Natural killer cell (primary cell): Measurements from ENCODE around the gene P2RY13. TPM values are rescaled to one million over a fixed set of nuclear protein-coding genes. Genes with fewer than 3 reads are reported as not detected.

Experiments
- ATAC-seq, 3 donors: fragments of 150-1000 bp in 2 of 3; fragments of 200-7000 bp in 1 of 3; cut with Tn5 transposase; 1 replicate in 1 of 3; 2 replicates in 2 of 3; pipeline ENCODE4 v1.10.0; 2021; ENCODE audit warnings: mild to moderate bottlenecking in 2 of 3, moderate library complexity in 2 of 3
- DNase-seq, 2 donors: peaks; one replicate each; pipeline versions ENCODE4 v3.0.0 to v3.0.0-alpha.2; 2013 to 2021; ENCODE audit warnings: mixed read lengths in 1 of 2
- H3K27ac ChIP-seq: one replicate; pipeline ENCODE4 v1.5.1; 2013; ENCODE audit warnings: mild to moderate bottlenecking, low read length
- H3K27me3 ChIP-seq: one replicate; pipeline ENCODE4 v1.6.1; 2013; ENCODE audit warnings: low read length; ENCODE audit not compliant: control insufficient read depth, insufficient read depth
- H3K36me3 ChIP-seq: one replicate; pipeline ENCODE4 v1.6.1; 2013; ENCODE audit warnings: low read length; ENCODE audit not compliant: control insufficient read depth, insufficient read depth
- H3K4me1 ChIP-seq: one replicate; pipeline ENCODE4 v1.6.1; 2013; ENCODE audit warnings: low read length; ENCODE audit not compliant: control insufficient read depth, insufficient read depth
- H3K4me3 ChIP-seq: one replicate; pipeline ENCODE4 v1.5.1; 2013; ENCODE audit warnings: low read length
- H3K9me3 ChIP-seq: one replicate; pipeline ENCODE4 v1.6.1; 2013; ENCODE audit warnings: low read length; ENCODE audit not compliant: control insufficient read depth, insufficient read depth
- H3K27ac Mint-ChIP-seq, 2 donors: one replicate each; pipeline ENCODE4 v1.8.0; 2022; ENCODE audit warnings: mild to moderate bottlenecking in 2 of 2, mixed read lengths in 2 of 2, moderate library complexity in 1 of 2
- H3K27me3 Mint-ChIP-seq, 2 donors: one replicate each; pipeline ENCODE4 v1.8.0; 2022; ENCODE audit warnings: low read depth in 2 of 2, mixed read lengths in 2 of 2
- H3K36me3 Mint-ChIP-seq: one replicate; pipeline ENCODE4 v1.8.0; 2022; ENCODE audit warnings: mixed read lengths
- H3K4me1 Mint-ChIP-seq, 2 donors: one replicate each; pipeline ENCODE4 v1.8.0; 2022; ENCODE audit warnings: mixed read lengths in 2 of 2
- H3K4me3 Mint-ChIP-seq: one replicate; pipeline ENCODE4 v1.8.0; 2022; ENCODE audit warnings: mild to moderate bottlenecking, moderate library complexity, mixed read lengths
- H3K9me3 Mint-ChIP-seq, 2 donors: one replicate each; pipeline ENCODE4 v1.8.0; 2022; ENCODE audit warnings: mixed read lengths in 2 of 2
- CTCF ChIP-seq: fragments of 200-600 bp; IDR thresholded peaks from one replicate; pipeline ENCODE4 v1.8.0; 2022; ENCODE audit warnings: antibody characterized with exemption
- WGBS: methylation state at CpG from one replicate; pipeline ENCODE4 v1.1.7; 2013; ENCODE audit warnings: missing lambda C conversion rate; ENCODE audit not compliant: insufficient coverage; 5-methylcytosine and 5-hydroxymethylcytosine counted together
- intact Hi-C: fragments of 100-400 bp; cut with micrococcal nuclease; formaldehyde crosslinking; loops from one replicate; pipeline ENCODE4 v1.14.2; 2022
- total RNA-seq, 4 donors: library from RNA; stranded (reverse); fragments of 120-200 nt in 1 of 4; gene quantifications; one replicate each; pipeline versions ENCODE4 v1.2.3 to v1.2.4, GENCODE V29; 2013 to 2022

Gene P2RY13
- total RNA-seq, 3 donors from 2014 or later (not counting 1 experiment from before 2014, with no cell fraction given) = 0.59 to 6.5 (median 0.88) TPM

GRCh38 chr3:151328298-151328995 lies 902 bp downstream of the P2RY13 start:
- intact Hi-C loops = loop anchor here (5.0 kb wide), 1 partner anchor 564 kb away; no protein-coding TSS in a partner anchor
- Mint-ChIP-seq H3K4me3 (peak overlapping the region; percentile 72), H3K4me1 (peaks cover 22 to 35% of the 10 kb centered on the region in 2 donors), H3K9me3 (no peaks in the 10 kb centered on the region), H3K36me3 (no peaks in the 10 kb centered on the region), H3K27me3 (no peaks in the 10 kb centered on the region), H3K27ac (peak overlapping the region; percentile 84 to 86)
- WGBS = 10% methylated on average over 10 of the region's 10 CpGs
- DNase-seq = peak; percentile 27 to 38
- peak overlapping the region; percentile 45 for H3K27ac ChIP-seq
- H3K36me3 ChIP-seq = no peaks in the 10 kb centered on the region
- peaks cover 4% of the 10 kb centered on the region for H3K4me1 ChIP-seq
- H3K4me3 ChIP-seq = peak overlapping the region; percentile 8
- ATAC-seq = peak; percentile 89 to 90 (median 90)
- H3K9me3 ChIP-seq = no peaks in the 10 kb centered on the region
- no peak for TF ChIP-seq CTCF
- H3K27me3 ChIP-seq = peaks cover 2% of the 10 kb centered on the region

DNA sequence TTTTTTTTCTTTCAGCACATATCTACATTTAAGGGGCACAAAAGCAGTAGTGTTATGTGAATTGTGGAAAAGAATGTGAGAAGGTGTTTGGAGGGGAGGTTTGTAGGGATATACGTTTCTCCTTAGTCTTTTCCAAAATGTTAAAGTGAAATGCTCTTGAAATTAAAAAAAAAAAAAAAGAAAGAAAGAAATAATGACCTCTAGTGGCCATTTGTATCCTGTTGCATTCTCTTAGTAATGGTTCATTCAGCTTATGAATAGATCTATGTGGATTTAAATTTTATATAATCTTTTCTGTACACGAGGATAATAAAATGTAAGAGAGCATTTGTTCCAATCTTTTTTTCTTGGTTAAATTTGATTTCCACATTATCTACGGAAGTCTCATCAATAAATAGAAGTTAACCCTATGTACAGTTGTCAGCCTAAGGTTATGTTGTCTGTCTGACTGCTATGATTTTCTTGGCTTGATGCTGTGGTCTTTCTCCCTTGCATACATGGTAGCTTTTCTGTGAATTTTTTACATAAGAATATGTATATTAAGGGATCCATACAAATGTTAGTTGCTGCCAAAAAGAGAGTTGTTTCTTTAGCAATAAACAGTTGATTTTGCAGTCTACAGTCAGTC lies 1.7 kb downstream of the P2RY13 start:
- H3K27ac Mint-ChIP-seq = peak overlapping the region; percentile 84 to 86
- no peaks in the 10 kb centered on the region for H3K27me3 Mint-ChIP-seq
- H3K4me1 ChIP-seq = peaks cover 4% of the 10 kb centered on the region
- H3K36me3 ChIP-seq = no peaks in the 10 kb centered on the region
- H3K4me1 Mint-ChIP-seq = peaks cover 16 to 28% of the 10 kb centered on the region in 2 donors
- H3K27me3 ChIP-seq = peaks cover 2% of the 10 kb centered on the region
- peak overlapping the region; percentile 72 for H3K4me3 Mint-ChIP-seq
- H3K9me3 ChIP-seq = no peaks in the 10 kb centered on the region
- peak; percentile 46 for TF ChIP-seq CTCF
- WGBS = 11% methylated on average over 1 of the region's 3 CpGs
- H3K4me3 ChIP-seq = no peak overlapping the region
- ATAC-seq (no peak), DNase-seq (peak in 1 of 2 donors; percentile 28)
- H3K27ac ChIP-seq = no peak overlapping the region
- H3K9me3 Mint-ChIP-seq = no peaks in the 10 kb centered on the region
- H3K36me3 Mint-ChIP-seq = no peaks in the 10 kb centered on the region
- intact Hi-C loops = loop anchor here (5.0 kb wide), 1 partner anchor 565 kb away; no protein-coding TSS in a partner anchor

- peaks cover 2% of the 10 kb centered on the region for H3K27me3 ChIP-seq
- no CpG with 5 or more reads among the region's 1 CpG for WGBS
- ATAC-seq (no peak), DNase-seq (no peak)
- no peak overlapping the region for H3K27ac ChIP-seq
- intact Hi-C loops = no loop called here
- H3K36me3 ChIP-seq = no peaks in the 10 kb centered on the region
- H3K4me3 ChIP-seq = no peak overlapping the region
- no peaks in the 10 kb centered on the region for H3K9me3 Mint-ChIP-seq
- no peaks in the 10 kb centered on the region for H3K9me3 ChIP-seq
- peaks cover 4 to 8% of the 10 kb centered on the region in 2 donors for H3K4me1 Mint-ChIP-seq
- H3K27ac Mint-ChIP-seq = no peak overlapping the region
- TF ChIP-seq CTCF = no peak
- no peaks in the 10 kb centered on the region for H3K4me1 ChIP-seq
- no peak overlapping the region for H3K4me3 Mint-ChIP-seq
- peaks cover 0 to 3% of the 10 kb centered on the region in 2 donors for H3K27me3 Mint-ChIP-seq
- no peaks in the 10 kb centered on the region for H3K36me3 Mint-ChIP-seq
Measured at GRCh38 chr3:151322511-151322910, 6.8 kb downstream of the P2RY13 start.
